HepG2 (cell line): ENCODE measurements around the gene CABP2. TPM values are rescaled to one million over a fixed set of nuclear protein-coding genes. Genes with fewer than 3 reads are reported as not detected.

Experiments used
- CBX1 ChIP-seq: IDR thresholded peaks from one replicate; pipeline ENCODE4 v1.6.1; 2016; ENCODE audit warnings: antibody characterized with exemption, low read depth
- MIER2 ChIP-seq: IDR thresholded peaks from 2 replicates; pipeline ENCODE4 v1.6.1; 2016; ENCODE audit warnings: missing biosample characterization, missing genetic modification reagents
- MXI1 ChIP-seq: IDR thresholded peaks from 3 replicates; pipeline ENCODE4 v1.6.1; 2012; ENCODE audit warnings: low read depth, low read length, inconsistent platforms, borderline replicate concordance
- NKX3-1 ChIP-seq: sonication (generic); formaldehyde crosslinking; IDR thresholded peaks from 2 replicates; pipeline ENCODE4 v1.5.0; 2020; ENCODE audit warnings: missing genetic modification reagents
- SP4 ChIP-seq: sonication (generic); formaldehyde crosslinking; IDR thresholded peaks from 2 replicates; pipeline ENCODE4 v1.8.1; 2023; ENCODE audit warnings: mild to moderate bottlenecking, missing genetic modification reagents
- STAT6 ChIP-seq: sonication (generic); formaldehyde crosslinking; IDR thresholded peaks from 2 replicates; pipeline ENCODE4 v1.4.0; 2020; ENCODE audit warnings: missing genetic modification reagents, mild to moderate bottlenecking, borderline replicate concordance
- ZNF451 ChIP-seq: sonication (generic); formaldehyde crosslinking; IDR thresholded peaks from 2 replicates; pipeline ENCODE4 v1.5.0; 2020; ENCODE audit warnings: mild to moderate bottlenecking, missing genetic modification reagents
- ZNF543 ChIP-seq: sonication (generic); formaldehyde crosslinking; IDR thresholded peaks from 2 replicates; pipeline ENCODE4 v1.4.0; 2020; ENCODE audit warnings: mild to moderate bottlenecking, missing genetic modification reagents
- polyA plus RNA-seq, 8 experiments: library from polyadenylated mRNA; depleted of rRNA in 3 of 8; stranded (reverse) in 7 of 8; unstranded in 1 of 8; fragments of >200 nt; fragmentation: Illumina TruSeq in 4 of 8; extraction: Trizol in 4 of 8; gene quantifications; 2 replicates each; pipeline versions ENCODE4 v1.2.1 to v1.2.3, GENCODE V29; 2011 to 2016; ENCODE audit warnings: low read depth in 4 of 8, missing spikeins in 1 of 8, mixed read lengths in 1 of 8; ENCODE audit not compliant: insufficient read depth in 1 of 8
- total RNA-seq, 5 experiments: library from RNA; depleted of rRNA; stranded (reverse); fragments of >200 nt; fragmentation: Illumina TruSeq; extraction: Trizol; gene quantifications; 2 replicates each; pipeline ENCODE4 v1.2.3, GENCODE V29; 2016; ENCODE audit warnings: low read depth in 1 of 5
- TF ChIP-seq, protein P1 (sequence below), 2 experiments: sonication (generic) in 1 of 2; formaldehyde crosslinking in 1 of 2; IDR thresholded peaks; 2 replicates each; pipeline versions ENCODE4 v1.6.1 to v1.9.0; 2014 to 2022; ENCODE audit warnings: antibody characterized with exemption in 1 of 2, borderline replicate concordance in 1 of 2, inconsistent platforms in 1 of 2, low read depth in 1 of 2, missing genetic modification reagents in 1 of 2
- TF ChIP-seq, protein P2 (sequence below): sonication (generic); formaldehyde crosslinking; IDR thresholded peaks from 2 replicates; pipeline ENCODE4 v1.4.0; 2020; ENCODE audit warnings: missing genetic modification reagents

Gene CABP2
- total and polyA plus RNA-seq, 2 of the 13 experiments (the other 11 are each of a cell fraction or from before 2014, with no cell fraction given) = not detected

DNA sequence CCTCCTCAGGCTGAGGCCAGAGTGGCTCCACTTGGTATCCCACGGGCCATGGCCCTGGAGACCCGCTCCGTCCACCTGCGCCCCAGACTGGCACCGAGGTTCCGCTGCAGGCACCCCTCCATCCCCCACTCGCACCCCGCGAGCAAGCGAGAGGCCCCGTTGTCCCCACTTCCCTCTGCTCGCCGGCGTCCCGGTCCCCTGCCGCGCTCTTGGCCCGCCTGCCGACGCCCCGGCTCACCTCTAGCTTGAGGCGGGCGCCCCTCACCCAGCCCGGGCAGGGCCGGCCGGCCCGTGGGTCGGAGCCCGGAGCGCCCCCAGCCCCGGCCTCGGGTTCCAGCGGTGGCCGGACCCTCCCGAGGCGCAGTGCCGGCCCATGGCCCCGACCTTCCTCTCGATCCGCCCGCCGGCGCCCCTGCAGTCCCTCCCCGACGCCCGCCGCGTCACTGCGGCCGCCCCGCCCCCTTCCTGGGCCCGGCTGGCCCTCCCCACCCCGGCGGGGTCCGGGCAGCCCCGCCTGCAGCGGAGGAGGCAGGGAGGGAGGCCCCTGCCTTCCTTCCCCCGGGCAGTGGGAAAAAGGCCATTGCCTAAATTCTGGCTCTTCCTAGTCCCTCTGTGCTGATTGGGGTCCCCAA is 18.2 kb downstream of the CABP2 start, which contains the start of gene PITPNM1 (continued):
- TF ChIP-seq, protein P1, sequence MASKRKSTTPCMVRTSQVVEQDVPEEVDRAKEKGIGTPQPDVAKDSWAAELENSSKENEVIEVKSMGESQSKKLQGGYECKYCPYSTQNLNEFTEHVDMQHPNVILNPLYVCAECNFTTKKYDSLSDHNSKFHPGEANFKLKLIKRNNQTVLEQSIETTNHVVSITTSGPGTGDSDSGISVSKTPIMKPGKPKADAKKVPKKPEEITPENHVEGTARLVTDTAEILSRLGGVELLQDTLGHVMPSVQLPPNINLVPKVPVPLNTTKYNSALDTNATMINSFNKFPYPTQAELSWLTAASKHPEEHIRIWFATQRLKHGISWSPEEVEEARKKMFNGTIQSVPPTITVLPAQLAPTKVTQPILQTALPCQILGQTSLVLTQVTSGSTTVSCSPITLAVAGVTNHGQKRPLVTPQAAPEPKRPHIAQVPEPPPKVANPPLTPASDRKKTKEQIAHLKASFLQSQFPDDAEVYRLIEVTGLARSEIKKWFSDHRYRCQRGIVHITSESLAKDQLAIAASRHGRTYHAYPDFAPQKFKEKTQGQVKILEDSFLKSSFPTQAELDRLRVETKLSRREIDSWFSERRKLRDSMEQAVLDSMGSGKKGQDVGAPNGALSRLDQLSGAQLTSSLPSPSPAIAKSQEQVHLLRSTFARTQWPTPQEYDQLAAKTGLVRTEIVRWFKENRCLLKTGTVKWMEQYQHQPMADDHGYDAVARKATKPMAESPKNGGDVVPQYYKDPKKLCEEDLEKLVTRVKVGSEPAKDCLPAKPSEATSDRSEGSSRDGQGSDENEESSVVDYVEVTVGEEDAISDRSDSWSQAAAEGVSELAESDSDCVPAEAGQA (IDR thresholded peaks at IDR 0.05; ENCODE audit: low read depth) = 0 out of 2 replicates have a peak, but pooled peaks have one; percentile 11
- TF ChIP-seq, protein P1 (CRISPR knock-in tag; IDR thresholded peaks at IDR 0.05; ENCODE audit: borderline replicate concordance) = no peak
- TF ChIP-seq MXI1 (no peak), SP4 (CRISPR knock-in tag) (peak; percentile 55; the same call in 1 of the 2 replicates), MIER2 (CRISPR knock-in tag) (no peak), STAT6 (no peak), CBX1 (no peak), NKX3-1 (CRISPR knock-in tag) (no peak), ZNF451 (CRISPR knock-in tag) (0 out of 2 replicates have a peak, but pooled peaks have one; percentile 21), ZNF543 (CRISPR knock-in tag) (no peak)
- TF ChIP-seq, protein P2, sequence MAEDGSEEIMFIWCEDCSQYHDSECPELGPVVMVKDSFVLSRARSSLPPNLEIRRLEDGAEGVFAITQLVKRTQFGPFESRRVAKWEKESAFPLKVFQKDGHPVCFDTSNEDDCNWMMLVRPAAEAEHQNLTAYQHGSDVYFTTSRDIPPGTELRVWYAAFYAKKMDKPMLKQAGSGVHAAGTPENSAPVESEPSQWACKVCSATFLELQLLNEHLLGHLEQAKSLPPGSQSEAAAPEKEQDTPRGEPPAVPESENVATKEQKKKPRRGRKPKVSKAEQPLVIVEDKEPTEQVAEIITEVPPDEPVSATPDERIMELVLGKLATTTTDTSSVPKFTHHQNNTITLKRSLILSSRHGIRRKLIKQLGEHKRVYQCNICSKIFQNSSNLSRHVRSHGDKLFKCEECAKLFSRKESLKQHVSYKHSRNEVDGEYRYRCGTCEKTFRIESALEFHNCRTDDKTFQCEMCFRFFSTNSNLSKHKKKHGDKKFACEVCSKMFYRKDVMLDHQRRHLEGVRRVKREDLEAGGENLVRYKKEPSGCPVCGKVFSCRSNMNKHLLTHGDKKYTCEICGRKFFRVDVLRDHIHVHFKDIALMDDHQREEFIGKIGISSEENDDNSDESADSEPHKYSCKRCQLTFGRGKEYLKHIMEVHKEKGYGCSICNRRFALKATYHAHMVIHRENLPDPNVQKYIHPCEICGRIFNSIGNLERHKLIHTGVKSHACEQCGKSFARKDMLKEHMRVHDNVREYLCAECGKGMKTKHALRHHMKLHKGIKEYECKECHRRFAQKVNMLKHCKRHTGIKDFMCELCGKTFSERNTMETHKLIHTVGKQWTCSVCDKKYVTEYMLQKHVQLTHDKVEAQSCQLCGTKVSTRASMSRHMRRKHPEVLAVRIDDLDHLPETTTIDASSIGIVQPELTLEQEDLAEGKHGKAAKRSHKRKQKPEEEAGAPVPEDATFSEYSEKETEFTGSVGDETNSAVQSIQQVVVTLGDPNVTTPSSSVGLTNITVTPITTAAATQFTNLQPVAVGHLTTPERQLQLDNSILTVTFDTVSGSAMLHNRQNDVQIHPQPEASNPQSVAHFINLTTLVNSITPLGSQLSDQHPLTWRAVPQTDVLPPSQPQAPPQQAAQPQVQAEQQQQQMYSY (CRISPR knock-in tag) = no peak
